Posterior vena cava (tissue), 2 donors: ENCODE data around the gene NECAP2. TPM values are rescaled to one million over a fixed set of nuclear protein-coding genes. Genes with fewer than 3 reads are reported as not detected.

Experiments used
- total RNA-seq, 2 donors: library from RNA; stranded (reverse); fragmentation: NEBNext Ultra II Directional; extraction: Animal tissue kit (Norgen Biotek cat#: 25700); gene quantifications; one replicate each; pipeline ENCODE4 v1.2.1, GENCODE V29; 2021
- donor health status: DM: yes; HTN: yes; CAD: no.
- donor health status: DM: yes; HTN: yes; CAD: no.

The NECAP2 gene
- total RNA-seq, 2 donors from 2014 or later: 30.5 to 42.9 TPM

Other genes with a start within 250 kb of the NECAP2 start
- gene ARHGEF19, start 228.1 kb upstream of the NECAP2 start, total RNA-seq: 1 to 10 TPM; 4.7 to 5.5 TPM
- gene CPLANE2, start 203.5 kb upstream of the NECAP2 start, total RNA-seq: 1 to 10 TPM; 4.1 to 5.2 TPM
- 10 to 100 TPM; 17.8 to 20.8 TPM for gene FBXO42, start 88.2 kb upstream of the NECAP2 start, total RNA-seq
- gene SZRD1, start 73.5 kb upstream of the NECAP2 start, total RNA-seq: 100 to 1,000 TPM; 115 to 167 TPM
- not detected for gene SPATA21, start 3.3 kb upstream of the NECAP2 start, total RNA-seq
- over 10,000 TPM; 12,584 to 18,986 TPM for gene RNU1-1, start 73.6 kb downstream of the NECAP2 start, total RNA-seq
- 10 to 100 TPM; 28.9 to 63.0 TPM for gene NBPF1, start 172.8 kb downstream of the NECAP2 start, total RNA-seq
- over 10,000 TPM; 12,584 to 18,986 TPM for gene RNU1-3, start 226.2 kb downstream of the NECAP2 start, total RNA-seq